HEK293 (cell line): ENCODE measurements around the gene KCNE3.

Experiments
- CTCF ChIP-seq: fragments of 450-650 bp; formaldehyde crosslinking; IDR thresholded peaks from 2 replicates; pipeline ENCODE4 v1.5.1; 2016; ENCODE audit warnings: missing biosample characterization, missing genetic modification characterization
- ZNF18 ChIP-seq: fragments of 450-650 bp; formaldehyde crosslinking; IDR thresholded peaks from 2 replicates; pipeline ENCODE4 v1.5.1; 2016; ENCODE audit warnings: missing biosample characterization, missing genetic modification characterization
- ZNF549 ChIP-seq: fragments of 450-650 bp; IDR thresholded peaks from 2 replicates; pipeline ENCODE4 v1.5.1; 2018; ENCODE audit warnings: missing biosample characterization, missing genetic modification characterization, mild to moderate bottlenecking, inconsistent platforms, moderate library complexity

- TF ChIP-seq ZNF18 (tag by site-specific recombination): no peak
- no peak for TF ChIP-seq CTCF (tag by site-specific recombination)
- TF ChIP-seq ZNF549: no peak
These were observed 29.8 kb downstream of the KCNE3 start for GRCh38 chr11:74437441-74438042.
